Measurements from ENCODE around the gene TRMT11. TPM values are rescaled to one million over a fixed set of nuclear protein-coding genes. Genes with fewer than 3 reads are reported as not detected.

Gene TRMT11
- total and polyA plus RNA-seq, 2 of the 13 experiments (the other 11 are each of a cell fraction or from before 2014, with no cell fraction given): 42.2 to 81.9 TPM

DNA sequence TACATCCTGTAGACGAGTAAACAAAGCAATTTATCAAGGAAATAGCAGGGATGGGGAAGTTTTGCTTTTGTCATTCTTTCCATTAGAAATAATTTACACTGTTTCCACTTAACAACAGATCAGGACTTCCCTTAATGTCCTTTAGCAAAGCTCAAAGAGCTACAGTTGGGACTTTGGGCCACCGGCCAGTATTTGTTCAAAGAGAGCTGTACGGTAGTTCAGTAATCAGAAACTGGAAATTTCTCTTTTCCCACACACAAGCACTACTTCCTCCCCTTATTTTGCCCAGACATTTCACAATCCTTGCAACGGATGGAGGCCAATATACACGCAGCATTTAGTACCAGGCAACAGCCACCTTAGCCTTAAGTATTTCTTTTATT is 41.9 kb upstream of the TRMT11 start (continued):
- TF ChIP-seq ZNF430 (CRISPR knock-in tag; IDR thresholded peaks at IDR 0.05) (peak; percentile 80; the same call in 1 of the 2 replicates), AKNA (CRISPR knock-in tag; IDR thresholded peaks at IDR 0.05; ENCODE audit: borderline replicate concordance) (no peak), ZNF292 (CRISPR knock-in tag; IDR thresholded peaks at IDR 0.05; ENCODE audit: borderline replicate concordance, low read depth) (0 out of 2 replicates have a peak, but pooled peaks have one; percentile 29), NR2F6 (IDR thresholded peaks at IDR 0.05) (peak; percentile 7; the same call in 1 of the 2 replicates), NR2F6 (CRISPR knock-in tag; IDR thresholded peaks at IDR 0.05) (no peak), PHF8 (CRISPR knock-in tag; IDR thresholded peaks at IDR 0.05) (no peak), ZNF703 (CRISPR knock-in tag; IDR thresholded peaks at IDR 0.05; ENCODE audit: borderline replicate concordance) (no peak), ZIK1 (CRISPR knock-in tag; IDR thresholded peaks at IDR 0.05; ENCODE audit: borderline replicate concordance, low read depth) (no peak), ZBTB42 (CRISPR knock-in tag; IDR thresholded peaks at IDR 0.05) (no peak), ZNF670 (CRISPR knock-in tag; IDR thresholded peaks at IDR 0.05; ENCODE audit: borderline replicate concordance) (peak; percentile 28; the same call in 1 of the 2 replicates), ZNF33A (CRISPR knock-in tag; IDR thresholded peaks at IDR 0.05; ENCODE audit: borderline replicate concordance) (0 out of 2 replicates have a peak, but pooled peaks have one; percentile 18), NAIF1 (CRISPR knock-in tag; IDR thresholded peaks at IDR 0.05; ENCODE audit: borderline replicate concordance) (no peak; the same call in none of the 2 replicates), DMAP1 (CRISPR knock-in tag; IDR thresholded peaks at IDR 0.05) (peak; percentile 56; the same call in 1 of the 2 replicates), FOXA1 (IDR thresholded peaks at IDR 0.05) (no peak), FOXA1 (CRISPR knock-in tag; IDR thresholded peaks at IDR 0.05) (peak; percentile 67), CBX5 (CRISPR knock-in tag; IDR thresholded peaks at IDR 0.05; ENCODE audit: borderline replicate concordance) (no peak), MED1 (CRISPR knock-in tag; IDR thresholded peaks at IDR 0.05) (peak; percentile 90), ZHX1 (CRISPR knock-in tag; IDR thresholded peaks at IDR 0.05; ENCODE audit: low read depth) (no peak), SRSF9 (IDR thresholded peaks at IDR 0.05; ENCODE audit: borderline replicate concordance, insufficient read depth, low read depth, low read length, poor library complexity, severe bottlenecking) (no peak), RXRB (CRISPR knock-in tag; IDR thresholded peaks at IDR 0.05; ENCODE audit: borderline replicate concordance) (peak; percentile 84)
- TF ChIP-seq, protein P1, sequence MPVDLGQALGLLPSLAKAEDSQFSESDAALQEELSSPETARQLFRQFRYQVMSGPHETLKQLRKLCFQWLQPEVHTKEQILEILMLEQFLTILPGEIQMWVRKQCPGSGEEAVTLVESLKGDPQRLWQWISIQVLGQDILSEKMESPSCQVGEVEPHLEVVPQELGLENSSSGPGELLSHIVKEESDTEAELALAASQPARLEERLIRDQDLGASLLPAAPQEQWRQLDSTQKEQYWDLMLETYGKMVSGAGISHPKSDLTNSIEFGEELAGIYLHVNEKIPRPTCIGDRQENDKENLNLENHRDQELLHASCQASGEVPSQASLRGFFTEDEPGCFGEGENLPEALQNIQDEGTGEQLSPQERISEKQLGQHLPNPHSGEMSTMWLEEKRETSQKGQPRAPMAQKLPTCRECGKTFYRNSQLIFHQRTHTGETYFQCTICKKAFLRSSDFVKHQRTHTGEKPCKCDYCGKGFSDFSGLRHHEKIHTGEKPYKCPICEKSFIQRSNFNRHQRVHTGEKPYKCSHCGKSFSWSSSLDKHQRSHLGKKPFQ (CRISPR knock-in tag; IDR thresholded peaks at IDR 0.05; ENCODE audit: insufficient replicate concordance): peak; percentile 15

Data from HepG2 (cell line).